GM19395 (cell line): ENCODE results near the gene RIMBP3C.
"Not testable (repeated sequence)": the region's sequence is repeated elsewhere in the genome, so short reads cannot be mapped to it uniquely, and the experiment has no call there.

Experiments used
- ATAC-seq: cut with Tn5 transposase; IDR thresholded peaks from one replicate; pipeline ENCODE4 v1.9.1; 2021; ENCODE audit warnings: mild to moderate bottlenecking, moderate library complexity; ENCODE audit not compliant: unreplicated experiment

The RIMBP3C gene

GRCh38 chr22:21573293-21573734 lies 22.1 kb upstream of the RIMBP3C start:
- no peak for ATAC-seq

DNA sequence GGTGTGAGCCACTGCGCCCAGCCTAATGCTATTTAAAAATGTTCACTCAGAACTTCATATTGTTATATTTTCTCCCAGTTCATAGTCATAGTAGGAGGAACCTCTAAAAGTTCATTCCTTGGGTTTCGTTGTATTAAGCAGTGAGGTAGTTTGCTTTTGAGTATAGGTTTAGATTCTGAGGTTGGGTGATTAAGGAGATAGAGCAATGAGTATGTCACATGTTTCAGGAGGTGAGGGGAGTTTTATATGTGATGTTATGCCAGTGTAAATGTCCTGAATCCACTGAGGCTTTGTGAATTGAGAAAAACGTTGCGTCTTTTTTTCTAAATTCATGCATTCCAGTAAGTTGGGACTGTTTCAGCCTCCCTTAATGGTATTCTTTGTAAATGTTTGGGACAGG lies 20.4 kb upstream of the RIMBP3C start:
- no peak for ATAC-seq

DNA sequence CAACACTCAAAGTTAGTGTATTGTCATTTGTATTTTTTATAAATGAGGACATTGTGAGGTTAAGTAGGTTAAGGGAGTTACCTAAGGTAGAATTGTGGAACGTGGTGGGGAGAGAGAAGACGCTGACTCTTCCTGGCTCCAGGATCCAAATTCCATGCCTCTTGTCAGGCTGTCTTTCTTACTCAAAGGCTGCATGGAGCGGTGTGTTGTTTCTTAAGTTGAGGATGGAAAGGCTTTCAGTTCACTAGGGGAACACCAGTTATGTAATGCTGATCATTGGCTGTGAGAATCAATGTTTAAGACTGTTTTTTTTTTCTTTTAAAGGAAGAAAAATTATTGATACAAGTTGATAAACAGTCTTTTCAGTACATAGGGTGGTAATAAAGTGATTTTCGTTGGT lies 19.1 kb upstream of the RIMBP3C start:
- ATAC-seq, result no peak

- no peak for ATAC-seq
Measured at GRCh38 chr22:21569459-21570170, 18.4 kb upstream of the RIMBP3C start.

DNA sequence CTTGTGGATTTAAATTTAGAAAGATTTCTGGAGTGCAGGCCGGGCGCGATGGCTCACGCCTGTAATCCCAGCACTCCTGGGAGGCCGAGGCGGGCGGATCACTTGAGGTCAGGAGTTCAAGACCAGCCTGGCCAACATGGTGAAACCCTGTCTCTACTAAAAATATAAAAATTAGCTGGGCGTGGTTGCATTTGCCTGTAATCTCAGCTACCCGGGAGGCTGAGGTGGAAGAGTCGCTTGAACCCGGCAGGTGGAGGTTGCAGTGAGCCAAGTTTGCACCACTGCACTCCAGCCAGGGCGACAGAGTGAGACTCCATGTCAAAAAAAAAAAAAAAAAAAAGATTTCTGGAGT lies 17.8 kb upstream of the RIMBP3C start:
- ATAC-seq, result not testable (repeated sequence)

DNA sequence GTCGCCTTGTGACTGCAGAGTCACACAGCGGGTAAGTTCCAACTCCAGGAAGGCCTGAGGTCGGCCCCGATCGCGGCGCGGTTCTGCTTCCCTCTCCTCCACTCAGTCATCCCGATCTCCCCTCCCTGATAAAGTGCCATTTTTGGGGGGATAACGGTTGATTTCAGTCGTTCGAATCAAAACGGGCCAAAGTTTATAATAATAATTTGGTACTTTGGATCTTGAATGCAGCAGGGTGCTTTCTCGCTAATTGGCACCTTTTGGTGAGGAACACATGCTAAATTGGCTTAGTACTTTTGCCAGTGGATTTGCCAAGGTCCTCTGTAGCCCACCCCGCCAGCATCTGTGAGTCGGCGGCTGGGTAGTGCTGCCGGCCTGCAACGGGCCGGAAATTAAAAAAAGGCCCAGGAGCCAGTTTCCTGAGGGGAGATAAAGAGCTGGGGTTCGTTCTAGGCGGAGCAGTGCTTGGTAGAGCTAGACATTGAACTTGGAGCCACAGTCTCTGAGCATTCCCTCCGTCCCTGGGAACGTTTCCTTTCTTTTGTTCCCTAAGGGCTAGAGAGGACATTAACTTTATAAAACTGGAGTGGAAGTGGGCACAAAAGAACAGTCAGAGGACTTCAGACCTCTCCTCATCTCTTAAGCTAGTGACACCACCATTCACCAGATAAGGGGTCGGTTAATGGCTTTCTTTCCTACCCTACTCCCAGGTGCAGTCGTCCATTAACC lies 17.2 kb upstream of the RIMBP3C start:
- peak; percentile 20 for ATAC-seq

DNA sequence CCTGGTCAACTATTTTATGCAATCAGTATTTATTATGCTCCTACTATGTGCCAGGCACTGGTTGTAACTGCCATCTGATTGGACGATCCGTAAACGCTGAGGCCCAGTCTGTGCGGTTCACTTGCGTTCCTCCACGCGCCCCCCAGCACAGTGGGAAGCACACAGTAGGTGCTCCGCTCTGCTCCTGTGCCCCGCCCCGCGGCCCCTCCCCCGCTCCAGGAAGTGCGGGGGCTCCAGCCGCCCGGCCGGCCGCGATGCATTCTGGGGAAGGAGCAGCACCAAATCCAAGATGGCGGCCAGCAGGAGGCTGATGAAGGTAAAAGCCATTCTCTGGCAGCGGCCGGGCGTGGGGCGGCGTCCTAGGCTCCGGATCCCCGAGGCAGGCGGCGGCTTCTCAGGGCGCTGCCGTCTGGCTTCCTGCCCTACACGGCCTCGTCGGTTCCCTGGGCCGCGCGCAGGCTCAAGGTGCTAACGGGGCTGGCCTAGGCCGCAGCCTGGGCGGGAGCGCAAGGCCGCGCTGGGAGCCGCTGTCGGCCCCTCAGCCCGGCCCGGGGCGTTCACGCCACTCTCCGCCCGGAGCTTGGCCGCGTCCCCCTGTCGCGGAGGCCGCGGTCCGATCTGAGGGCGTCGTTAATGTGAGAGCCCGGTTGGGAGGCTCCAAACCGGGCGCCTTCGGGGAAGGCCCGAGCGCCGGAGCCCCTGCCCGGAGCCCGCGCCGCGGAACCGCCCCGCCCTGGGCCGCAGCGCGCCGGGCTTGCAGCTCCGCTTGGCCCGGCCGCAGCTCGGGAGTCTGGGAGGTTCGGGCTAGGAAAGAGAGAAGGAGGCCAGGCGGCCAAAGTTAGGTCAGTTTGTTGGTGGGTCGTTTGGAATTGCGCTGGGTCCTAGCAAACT lies 16.4 kb upstream of the RIMBP3C start, which contains the start of gene UBE2L3:
Gene UBE2L3 (plus strand): TSS at position 259 of the 891 bp plus-strand sequence. CDS start 31 bp downstream, at position 290.
- peak; percentile 50 for ATAC-seq

GRCh38 chr22:21564411-21564810 lies 13.2 kb upstream of the RIMBP3C start:
- no peak for ATAC-seq

- no peak for ATAC-seq
Measured at GRCh38 chr22:21563912-21564311, 12.7 kb upstream of the RIMBP3C start.

DNA sequence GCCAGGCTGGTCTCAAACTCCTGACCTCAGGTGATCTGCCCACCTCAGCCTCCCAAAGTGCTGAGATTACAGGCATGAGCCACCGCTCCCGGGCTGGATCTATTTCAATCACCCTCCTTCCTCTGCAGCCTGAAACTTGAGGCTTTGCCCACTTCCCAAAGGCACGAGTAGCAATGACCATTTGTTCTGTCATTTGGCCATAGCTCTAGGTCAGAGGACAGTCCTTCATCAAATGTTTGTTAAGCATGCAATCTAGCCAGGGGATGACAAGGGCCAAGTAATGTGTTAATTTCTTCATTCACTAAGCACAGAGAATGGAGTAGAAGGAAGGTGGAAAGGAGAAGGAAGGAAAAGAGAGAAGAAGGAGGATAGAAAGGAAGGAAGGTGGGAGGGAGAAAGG lies 9.4 kb upstream of the RIMBP3C start:
- not testable (repeated sequence) for ATAC-seq

DNA sequence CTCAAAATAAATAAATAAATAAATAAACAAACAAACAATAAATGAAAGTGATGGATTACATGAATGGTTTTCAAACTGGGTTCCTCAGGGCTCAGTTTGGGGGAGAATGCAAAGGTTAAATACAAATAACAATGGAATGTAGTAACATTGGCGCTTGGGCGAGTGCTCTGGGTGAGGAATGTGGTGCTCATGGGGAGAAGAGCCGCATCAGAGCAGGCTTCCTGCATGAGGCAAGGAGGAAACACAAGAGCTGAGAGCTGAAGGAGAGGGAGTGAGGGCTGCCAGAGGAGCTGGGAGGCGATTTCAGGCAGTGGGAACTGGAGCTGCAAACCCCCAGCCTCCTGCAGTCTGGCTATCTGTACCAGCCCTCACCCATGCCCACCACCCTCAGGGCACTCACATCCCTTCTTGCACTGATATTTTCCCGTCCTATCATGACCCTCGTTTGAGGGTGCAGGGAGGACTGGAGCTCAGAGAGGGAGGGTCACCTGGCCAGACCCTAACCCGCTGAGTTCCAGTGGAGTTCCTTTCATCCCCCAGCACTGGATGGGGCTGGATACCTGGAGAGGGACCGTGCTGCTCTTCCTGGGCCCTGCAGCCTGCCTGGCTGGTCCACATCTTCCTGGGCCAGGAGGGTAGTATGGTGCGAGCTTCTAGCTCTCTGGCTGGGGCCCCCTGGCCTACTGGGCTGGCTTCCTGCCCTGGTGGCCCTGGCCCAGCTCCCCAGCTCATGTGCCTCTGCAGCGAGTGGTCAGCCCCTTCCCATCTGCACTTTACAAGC lies 8.3 kb upstream of the RIMBP3C start:
- ATAC-seq, result not testable (repeated sequence)

DNA sequence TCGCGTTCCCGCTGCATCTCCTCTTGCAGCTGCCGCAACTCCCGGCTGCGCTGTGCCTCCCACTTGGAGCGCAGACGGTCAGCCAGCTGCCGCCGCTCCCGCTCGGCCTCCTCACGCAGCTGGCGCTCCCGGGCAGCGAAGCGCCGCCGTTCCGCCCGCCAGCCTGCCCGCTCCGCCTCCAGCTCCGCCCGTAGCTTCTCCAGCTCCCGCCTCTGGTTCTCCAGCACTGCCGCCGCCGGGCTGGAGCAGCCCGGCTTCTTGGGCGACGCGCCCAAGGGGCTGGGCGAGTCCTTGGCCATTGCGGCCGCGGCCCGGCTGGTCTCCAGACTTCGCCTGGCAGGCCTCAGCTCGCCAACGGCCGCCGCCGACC lies 598 bp downstream of the RIMBP3C start:
- ATAC-seq, result not testable (repeated sequence)

GRCh38 chr22:21550008-21550677 lies 1.1 kb downstream of the RIMBP3C start:
- not testable (repeated sequence) for ATAC-seq

DNA sequence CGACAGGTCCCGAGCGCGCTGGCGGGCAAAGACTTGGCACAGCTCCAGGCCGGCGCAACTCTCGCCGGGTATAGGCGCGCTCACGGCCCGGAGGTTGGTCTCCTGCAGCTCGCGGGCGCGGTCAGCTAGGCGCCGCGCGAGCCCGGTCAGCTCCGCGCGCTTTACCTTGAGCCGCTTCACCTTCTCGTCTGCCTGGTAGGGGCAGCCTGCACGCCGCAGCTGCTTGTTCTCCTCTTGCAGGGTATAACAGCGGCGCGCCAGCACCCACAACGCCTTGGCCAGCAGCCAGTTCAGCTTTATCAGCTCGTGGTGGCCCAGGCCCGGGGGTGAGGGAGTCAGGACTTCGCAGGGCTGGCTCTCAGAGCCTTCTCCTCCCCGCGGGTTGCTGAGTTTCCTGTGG lies 1.7 kb downstream of the RIMBP3C start:
- not testable (repeated sequence) for ATAC-seq

- ATAC-seq, result not testable (repeated sequence)
Measured at GRCh38 chr22:21544432-21545322, 6.6 kb downstream of the RIMBP3C start.

DNA sequence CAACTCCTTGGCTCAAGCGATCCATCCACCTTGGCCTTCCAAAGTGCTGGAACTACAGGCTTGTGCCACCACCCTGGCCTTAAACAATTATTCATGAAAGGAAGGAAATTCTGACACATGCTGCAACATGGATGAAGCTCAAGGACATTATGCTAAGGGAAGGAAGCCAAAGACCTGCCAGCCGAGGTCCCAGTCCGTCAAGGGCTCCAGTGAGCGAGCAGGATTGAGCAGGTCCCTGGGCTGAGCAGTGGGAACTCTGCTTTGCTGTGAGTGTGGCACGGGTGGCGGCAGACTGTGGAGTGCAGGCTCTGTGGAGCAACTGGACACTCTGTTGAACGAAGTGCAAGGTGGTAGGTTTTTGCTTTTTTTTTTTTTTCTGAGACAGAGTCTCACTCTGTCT lies 11.4 kb downstream of the RIMBP3C start:
- not testable (repeated sequence) for ATAC-seq

GRCh38 chr22:21532863-21533648 lies 18.2 kb downstream of the RIMBP3C start:
- not testable (repeated sequence) for ATAC-seq

GRCh38 chr22:21531525-21531924 lies 19.7 kb downstream of the RIMBP3C start:
- not testable (repeated sequence) for ATAC-seq
